Measurements from ENCODE around the gene RDH13. TPM values are rescaled to one million over a fixed set of nuclear protein-coding genes. Genes with fewer than 3 reads are reported as not detected.

The RDH13 gene
- total and polyA plus RNA-seq, 2 experiments from 2014 or later = 28.0 to 36.5 TPM

GRCh38 chr19:55042344-55042678, 20.6 kb downstream of the RDH13 start:
- H3K79me2 ChIP-seq (replicated peaks; ENCODE audit: insufficient read depth) = peaks cover 27% of the 10 kb centered on the region; the same call in 1 of the 2 replicates
- H3K36me3 ChIP-seq (ENCODE audit: insufficient read depth) = no peaks in the 10 kb centered on the region
- peaks cover 38% of the 10 kb centered on the region for H3K36me3 Mint-ChIP-seq (ENCODE audit: low read depth)
- H4K20me1 ChIP-seq (replicated peaks; ENCODE audit: insufficient read depth) = peaks cover 21% of the 10 kb centered on the region; the same call in 1 of the 2 replicates
- H3K4me2 ChIP-seq = no peak overlapping the region
- no peaks in the 10 kb centered on the region for H3K4me1 Mint-ChIP-seq
- no peak for TF ChIP-seq JUNB (IDR thresholded peaks at IDR 0.05; ENCODE audit: unreplicated experiment)
- no peak for TF ChIP-seq ZNF114 (CRISPR knock-in tag; IDR thresholded peaks at IDR 0.05)
- TF ChIP-seq STAT1 (IDR thresholded peaks at IDR 0.05; ENCODE audit: unreplicated experiment) = no peak
- TF ChIP-seq, protein P1, sequence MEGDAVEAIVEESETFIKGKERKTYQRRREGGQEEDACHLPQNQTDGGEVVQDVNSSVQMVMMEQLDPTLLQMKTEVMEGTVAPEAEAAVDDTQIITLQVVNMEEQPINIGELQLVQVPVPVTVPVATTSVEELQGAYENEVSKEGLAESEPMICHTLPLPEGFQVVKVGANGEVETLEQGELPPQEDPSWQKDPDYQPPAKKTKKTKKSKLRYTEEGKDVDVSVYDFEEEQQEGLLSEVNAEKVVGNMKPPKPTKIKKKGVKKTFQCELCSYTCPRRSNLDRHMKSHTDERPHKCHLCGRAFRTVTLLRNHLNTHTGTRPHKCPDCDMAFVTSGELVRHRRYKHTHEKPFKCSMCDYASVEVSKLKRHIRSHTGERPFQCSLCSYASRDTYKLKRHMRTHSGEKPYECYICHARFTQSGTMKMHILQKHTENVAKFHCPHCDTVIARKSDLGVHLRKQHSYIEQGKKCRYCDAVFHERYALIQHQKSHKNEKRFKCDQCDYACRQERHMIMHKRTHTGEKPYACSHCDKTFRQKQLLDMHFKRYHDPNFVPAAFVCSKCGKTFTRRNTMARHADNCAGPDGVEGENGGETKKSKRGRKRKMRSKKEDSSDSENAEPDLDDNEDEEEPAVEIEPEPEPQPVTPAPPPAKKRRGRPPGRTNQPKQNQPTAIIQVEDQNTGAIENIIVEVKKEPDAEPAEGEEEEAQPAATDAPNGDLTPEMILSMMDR (conservative IDR thresholded peaks at IDR 0.05; ENCODE audit: low read depth in 2 of 2) = no peak
- TF ChIP-seq REST (IDR thresholded peaks at IDR 0.05; ENCODE audit: unreplicated experiment) = no peak
- TF ChIP-seq POLR2AphosphoS5 (IDR thresholded peaks at IDR 0.05; ENCODE audit: low read depth) = no peak
- TF ChIP-seq ZNF462 (CRISPR knock-in tag; IDR thresholded peaks at IDR 0.05) = no peak
- no peaks in the 10 kb centered on the region for H3F3A ChIP-seq (replicated peaks; ENCODE audit: low read depth)
- no peak overlapping the region for H3K27ac Mint-ChIP-seq
- H3K27me3 Mint-ChIP-seq (ENCODE audit: insufficient read depth, low read depth, poor library complexity) = peaks cover 6% of the 10 kb centered on the region
- no peaks in the 10 kb centered on the region for H3K9me2 ChIP-seq (ENCODE audit: insufficient read depth)
- H3K4me3 ChIP-seq = no peak overlapping the region
- no peak overlapping the region for H2AFZ ChIP-seq
- no peak overlapping the region for H3K4me3 Mint-ChIP-seq
- H3K27ac ChIP-seq (ENCODE audit: low read depth) = no peak overlapping the region
- ATAC-seq = no peak
- H3K9me3 Mint-ChIP-seq = no peaks in the 10 kb centered on the region
- H3K27me3 ChIP-seq (ENCODE audit: insufficient read depth) = no peaks in the 10 kb centered on the region
- DNase-seq (ENCODE audit: low spot score) = no peak
- H3K4me1 ChIP-seq (ENCODE audit: insufficient read depth) = no peaks in the 10 kb centered on the region
